SH-SY5Y (cell line): ENCODE measurements around the gene BMP8B.

ENCODE experiments used
- GATA2 ChIP-seq: IDR thresholded peaks from 2 replicates; pipeline ENCODE4 v1.6.1; 2011; ENCODE audit warnings: mild to moderate bottlenecking, low read depth, low read length
- GATA3 ChIP-seq: IDR thresholded peaks from 2 replicates; pipeline ENCODE4 v1.6.1; 2011; ENCODE audit warnings: low read depth, mild to moderate bottlenecking, low read length, moderate library complexity

Gene BMP8B

DNA sequence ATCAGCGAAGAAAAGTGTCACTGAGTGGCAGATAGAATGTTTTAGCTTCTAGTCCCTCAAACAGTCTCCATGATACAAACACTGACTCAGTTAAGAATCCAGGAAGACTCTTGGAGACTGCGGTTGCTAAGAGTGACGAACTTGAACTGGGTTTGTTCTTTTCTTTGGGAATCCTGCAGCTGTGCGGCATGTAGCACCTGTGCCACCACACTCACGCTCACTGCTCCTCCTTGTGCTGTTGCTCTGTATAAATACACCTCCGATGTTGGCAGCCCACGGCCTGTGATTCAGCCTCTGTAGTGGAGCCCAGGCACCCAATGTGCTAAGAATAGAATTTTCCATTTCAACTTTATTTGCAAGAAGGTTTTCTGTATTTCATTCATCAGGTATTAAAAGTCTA lies 55.5 kb downstream of the BMP8B start:
- TF ChIP-seq GATA2 (no peak), GATA3 (no peak)

DNA sequence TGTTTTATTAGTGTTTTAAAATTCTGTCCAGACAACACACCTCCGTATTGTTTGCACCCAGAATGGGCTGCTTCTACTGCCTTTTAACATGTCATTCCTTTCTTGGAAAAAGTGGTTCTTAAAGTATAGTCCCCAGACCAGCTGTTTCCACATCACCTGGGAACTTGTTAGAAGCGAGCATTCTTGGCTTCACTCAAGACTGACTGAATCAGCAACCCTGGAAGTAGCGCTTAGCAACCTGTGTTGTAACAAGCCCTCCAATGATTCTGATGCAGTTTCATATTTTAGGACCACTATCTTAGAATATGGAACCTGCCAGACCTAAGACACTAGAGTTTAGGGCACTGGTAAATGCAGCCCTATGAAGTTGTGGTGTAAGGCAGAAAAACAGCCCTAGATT lies 55.9 kb downstream of the BMP8B start:
- no peak for TF ChIP-seq GATA3
- TF ChIP-seq GATA2 = no peak

DNA sequence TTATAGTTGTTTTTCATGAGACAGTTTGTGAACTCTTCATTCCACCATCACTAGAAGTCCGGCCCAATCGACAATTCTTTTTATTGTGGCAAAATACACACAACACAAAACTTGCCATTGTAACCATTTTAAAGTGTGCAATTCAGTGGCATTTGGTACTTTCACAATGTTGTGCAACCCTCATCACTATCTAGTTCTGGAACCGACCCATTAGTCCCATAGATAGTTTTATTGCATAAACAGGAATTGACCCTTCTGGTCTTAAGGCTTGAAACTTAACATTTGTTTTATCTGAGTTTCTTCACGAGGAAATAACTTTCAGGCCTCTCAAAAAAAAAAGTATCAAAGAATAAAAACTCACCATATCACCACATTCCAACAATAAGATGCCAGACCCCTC lies 58.8 kb downstream of the BMP8B start:
- TF ChIP-seq GATA2 = no peak
- TF ChIP-seq GATA3 = no peak

DNA sequence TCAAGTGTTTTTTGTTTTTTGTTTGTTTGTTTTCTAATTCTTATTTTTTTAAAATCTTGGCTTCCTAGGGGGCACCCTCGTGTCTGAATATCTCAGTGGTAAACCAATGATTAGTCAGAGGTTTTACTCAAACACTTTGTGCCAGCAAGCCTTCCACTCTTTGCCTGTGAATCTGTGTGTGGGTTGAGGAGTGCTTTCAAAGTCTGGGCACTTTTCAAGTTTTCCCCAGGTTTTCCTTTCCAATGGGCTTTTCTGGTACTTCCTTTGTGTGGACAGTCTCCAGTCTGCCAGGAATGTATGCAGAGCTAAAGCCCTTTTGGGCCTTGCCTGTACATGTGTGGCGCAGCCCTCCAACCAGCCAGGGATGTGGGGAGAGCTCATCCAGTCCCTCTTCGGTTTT lies 59.6 kb downstream of the BMP8B start:
- TF ChIP-seq GATA3 = no peak
- TF ChIP-seq GATA2 = no peak

DNA sequence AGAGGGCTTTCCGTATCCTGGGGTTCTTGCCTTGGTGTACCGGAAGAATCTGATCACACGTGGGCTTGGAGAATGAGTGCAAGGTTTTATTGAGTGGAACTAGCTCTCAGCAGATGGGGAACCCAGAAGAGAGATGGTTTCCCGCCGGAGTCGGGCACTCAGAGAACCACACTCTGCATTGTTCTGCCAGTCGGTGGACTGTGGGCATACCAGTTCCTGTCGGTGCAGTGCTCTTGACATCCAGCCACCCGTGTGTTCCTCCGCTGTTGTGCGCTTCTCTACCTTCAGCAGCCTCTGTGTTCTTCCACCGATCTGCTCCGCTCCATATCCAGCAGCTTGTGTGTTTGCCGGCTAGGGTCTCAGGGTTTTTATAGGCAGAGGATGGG lies 60.7 kb downstream of the BMP8B start:
- TF ChIP-seq GATA3 (no peak), GATA2 (no peak)

DNA sequence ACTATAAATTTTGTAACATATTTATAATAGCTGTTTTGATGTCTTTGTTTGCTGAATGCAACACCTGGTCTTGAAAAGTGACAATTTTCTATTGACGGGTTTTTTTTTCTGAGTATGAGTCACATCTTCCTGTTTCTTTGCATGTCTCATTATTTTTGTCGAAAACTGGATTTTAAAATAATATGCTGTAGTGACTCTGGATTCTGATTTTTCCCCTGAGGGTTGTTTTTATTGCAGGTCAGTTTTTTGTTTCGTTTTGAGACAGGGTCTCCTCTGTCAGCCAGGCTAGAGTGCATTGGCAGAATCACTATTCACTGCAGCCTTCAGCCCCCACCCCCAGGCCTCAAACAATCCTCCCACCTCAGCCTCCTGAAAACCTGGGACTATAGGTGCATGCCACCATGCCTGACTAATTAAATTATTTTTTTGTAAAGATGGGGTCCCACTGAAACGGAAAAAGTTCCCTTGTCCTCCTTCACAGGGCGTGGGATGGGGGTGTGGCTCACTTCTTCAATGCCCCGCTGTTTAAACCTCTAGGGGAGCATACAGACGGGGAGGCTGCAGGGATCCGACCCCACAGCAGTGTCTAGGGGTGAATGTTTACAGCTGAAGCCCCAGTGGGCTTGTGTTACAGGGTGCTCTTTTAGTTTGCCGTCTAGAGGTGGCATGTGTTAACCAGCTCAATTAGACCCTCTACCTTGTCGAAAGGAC lies 61.3 kb downstream of the BMP8B start:
- TF ChIP-seq GATA3 (no peak), GATA2 (no peak)

DNA sequence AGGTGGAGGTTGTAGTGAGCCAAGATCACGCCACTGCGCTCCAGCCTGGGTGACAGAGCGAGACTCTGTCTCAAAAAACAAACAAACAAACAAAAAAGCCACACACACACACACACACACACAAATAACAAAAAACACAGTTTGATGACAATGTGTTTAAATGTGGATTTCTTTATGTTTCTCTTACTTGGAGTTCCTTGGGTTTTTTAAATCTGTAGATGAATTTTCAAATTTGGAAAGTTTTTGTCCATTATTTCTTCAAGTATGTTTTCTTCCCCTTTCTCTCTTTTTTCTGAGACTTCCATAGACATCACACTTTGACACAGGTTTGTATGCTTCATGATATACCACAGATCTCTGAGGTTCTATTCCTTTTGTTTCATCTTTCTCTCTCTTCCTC lies 62.1 kb downstream of the BMP8B start:
- no peak for TF ChIP-seq GATA2
- TF ChIP-seq GATA3 = no peak

DNA sequence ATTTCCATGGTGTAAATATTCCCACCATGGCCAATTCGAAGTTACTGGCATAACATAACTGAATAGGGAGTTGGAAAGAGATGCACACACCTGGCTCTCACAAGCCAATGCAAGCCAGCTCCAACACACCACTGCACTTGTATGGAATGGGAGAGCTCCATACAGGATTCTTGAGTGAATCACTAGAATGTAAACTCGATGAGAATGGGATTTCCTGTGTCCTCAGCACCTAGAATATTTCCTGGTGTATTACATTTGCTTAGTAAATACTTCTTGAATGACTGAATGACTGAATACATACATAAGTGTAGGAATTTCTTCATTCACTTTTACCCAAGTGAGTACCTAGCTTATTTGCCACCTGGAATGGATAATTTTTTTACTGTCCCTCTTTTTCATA lies 66.2 kb downstream of the BMP8B start:
- TF ChIP-seq GATA2 (no peak), GATA3 (no peak)

DNA sequence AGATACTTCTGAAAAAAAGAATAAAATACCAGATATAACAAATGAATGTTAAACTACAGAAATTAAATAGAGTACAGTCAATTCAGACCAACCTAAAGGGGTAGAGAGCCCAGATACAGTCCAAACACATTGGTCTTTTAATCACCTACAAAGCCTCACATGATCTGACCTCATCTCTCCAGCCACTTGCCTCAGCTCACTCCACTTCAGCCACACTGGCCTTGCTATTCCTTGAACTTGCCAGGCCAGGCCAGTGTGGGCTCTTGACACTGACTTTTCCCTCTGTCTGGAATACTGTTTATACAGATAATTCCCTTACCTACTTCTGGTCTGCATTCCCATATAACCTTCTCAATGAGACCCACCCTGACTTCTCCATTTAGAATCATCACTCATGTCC lies 67.0 kb downstream of the BMP8B start:
- no peak for TF ChIP-seq GATA3
- no peak for TF ChIP-seq GATA2

DNA sequence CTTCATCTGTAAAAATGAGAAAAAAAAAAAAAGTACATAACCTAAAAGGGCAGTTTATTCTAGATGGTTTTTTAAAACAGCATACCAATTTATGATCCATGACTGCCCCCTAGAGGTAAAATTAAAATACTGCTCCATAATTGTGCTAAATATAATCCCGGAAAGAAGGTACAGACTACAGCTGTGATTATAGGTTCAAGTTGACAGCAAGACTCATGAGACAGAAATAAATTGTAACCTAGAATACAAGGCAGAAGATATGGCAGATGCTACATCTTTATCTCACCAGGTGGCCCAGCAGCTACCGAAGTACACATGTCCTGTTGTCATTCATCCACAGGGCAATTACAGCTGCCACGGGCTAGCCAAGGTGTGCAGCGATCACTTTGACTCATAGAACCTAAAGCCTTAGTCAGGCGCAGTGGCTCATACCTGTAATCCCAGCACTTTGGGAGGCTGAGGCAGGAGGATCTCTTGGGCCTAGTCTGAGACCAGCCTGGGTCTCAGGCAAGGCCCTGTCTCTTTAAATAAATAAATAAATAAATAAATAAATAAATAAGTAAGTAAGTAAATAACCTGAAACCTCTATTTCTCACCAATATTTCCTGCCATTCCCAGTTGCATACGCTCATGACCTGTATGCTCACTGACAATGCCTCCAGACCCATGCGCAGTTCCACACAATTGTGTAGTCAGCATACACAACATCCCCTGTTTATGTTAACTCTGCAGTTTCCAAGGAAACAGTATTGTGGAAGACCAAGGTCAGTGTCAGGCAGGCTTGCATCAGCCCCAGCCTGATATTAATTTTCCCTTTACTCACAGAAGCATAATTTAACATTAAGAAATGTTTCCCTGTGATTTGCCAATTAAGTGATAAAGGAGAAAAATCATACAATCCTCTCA lies 68.3 kb downstream of the BMP8B start:
- TF ChIP-seq GATA3 (no peak), GATA2 (no peak)

DNA sequence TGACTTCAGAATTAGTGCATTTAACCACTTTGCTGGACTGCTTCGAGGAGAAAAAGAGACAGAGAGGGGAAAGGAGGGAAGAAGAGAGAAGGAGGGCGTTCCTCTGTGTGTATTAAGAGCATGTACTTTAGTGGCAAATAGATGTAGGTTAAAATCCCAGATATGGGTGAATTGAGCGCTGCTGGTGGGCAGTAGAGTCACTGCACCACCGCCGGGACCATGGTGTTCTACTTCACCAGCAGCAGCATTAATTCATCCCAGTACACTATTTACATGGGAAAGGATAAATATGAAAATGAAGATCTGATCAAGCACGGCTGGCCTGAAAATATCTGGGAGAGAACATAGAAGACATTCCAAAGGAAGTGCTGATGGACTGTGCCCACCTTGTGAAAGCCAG lies 70.9 kb downstream of the BMP8B start:
- TF ChIP-seq GATA3 (no peak), GATA2 (no peak)

DNA sequence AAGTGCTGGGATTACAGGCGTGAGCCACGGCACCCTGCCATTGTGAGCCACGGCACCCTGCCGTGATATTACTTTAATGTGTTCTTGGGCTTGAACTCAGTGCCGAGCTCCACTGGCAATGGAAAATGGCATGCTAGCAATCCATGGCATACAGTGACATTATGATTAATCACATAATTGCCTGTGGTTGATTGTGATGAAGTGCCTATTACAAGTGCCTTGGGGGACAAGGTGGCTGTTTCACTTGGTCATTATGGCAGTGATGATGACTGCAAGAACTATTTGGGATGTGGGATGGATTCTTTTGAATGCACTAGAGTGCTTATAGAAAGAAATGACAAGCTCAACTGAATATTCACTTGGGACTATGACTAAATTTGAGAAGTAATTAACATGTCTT lies 75.1 kb downstream of the BMP8B start:
- TF ChIP-seq GATA3 = no peak

DNA sequence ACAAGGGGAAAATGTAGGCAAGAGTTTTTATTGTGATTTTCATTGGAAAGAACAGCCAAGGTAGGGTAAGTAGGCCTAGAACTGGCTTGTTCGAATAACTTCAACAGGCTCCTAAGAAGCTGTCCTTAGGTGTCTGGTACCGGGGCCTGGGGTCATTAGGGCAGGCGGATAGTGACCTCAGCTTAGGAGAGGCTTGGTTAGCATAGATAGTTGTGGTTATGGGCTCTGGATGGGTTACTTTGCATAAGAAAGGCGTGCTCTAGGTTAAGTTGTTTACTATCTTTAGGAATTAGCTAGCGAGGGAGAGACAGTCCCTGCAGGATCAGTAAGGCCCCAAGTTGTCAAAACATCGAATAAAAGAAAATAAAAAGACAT lies 76.7 kb downstream of the BMP8B start:
- TF ChIP-seq GATA2 (no peak), GATA3 (no peak)

DNA sequence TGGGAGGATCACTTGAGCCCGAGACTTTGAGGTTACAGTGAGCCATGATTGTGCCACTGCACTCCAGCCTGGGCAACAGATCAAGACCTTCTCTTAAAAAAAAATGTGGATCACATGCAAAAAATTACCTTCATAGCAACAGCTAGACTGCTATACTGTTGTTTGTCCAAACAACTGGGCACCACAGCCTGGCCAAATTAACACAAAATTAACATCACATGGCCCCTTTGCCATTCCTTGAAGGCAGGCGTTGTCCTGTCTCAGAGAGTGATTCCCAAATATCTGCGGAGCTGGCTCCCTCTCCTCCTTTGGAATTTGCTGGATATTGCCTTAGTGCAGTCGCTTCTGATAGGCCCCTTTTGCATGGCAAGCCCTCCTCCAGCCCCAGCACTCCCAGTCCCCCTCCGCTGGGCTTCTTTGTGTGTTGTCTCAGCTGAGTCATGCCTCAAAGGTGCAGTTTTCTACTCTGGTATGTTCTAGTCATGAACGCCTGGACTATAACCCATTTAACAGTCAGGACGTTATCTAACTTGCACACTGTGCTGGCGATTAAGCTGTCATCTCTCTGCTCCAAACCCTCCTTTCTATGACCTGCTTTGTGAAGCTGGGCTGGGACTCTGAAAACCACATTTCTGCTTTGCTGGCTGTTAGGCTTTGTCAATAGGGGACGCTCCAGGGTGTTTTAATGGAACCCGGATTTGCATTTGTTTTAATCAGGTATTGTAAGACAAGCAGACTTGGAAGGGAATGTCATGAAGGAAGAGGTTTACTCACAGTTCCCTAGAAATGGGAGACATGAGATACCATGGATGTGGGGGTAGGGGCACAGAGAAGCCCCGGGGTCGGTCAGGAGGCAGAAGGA lies 77.3 kb downstream of the BMP8B start:
- TF ChIP-seq GATA2 = no peak
- TF ChIP-seq GATA3 = no peak

DNA sequence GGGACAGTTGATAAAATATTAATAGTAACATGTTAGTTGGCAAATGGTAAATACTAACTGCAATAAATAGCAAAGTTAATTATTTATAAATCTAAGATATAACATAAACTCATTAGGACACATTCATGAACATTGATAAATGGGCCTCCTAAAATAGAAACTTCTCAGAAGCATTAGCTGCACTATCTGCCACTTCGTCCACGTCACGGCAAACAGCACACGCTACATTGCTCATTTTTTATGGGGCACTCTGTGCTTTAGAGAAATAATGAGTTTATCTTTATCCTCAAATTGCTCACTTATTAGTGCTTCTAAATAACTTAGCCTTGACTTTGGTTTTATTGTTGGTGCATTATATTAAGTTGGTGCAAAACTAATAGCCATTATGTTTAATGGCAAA lies 81.2 kb downstream of the BMP8B start:
- TF ChIP-seq GATA2 (no peak), GATA3 (no peak)
